K562 (cell line): Measurements from ENCODE around the gene TNFAIP6. TPM values are rescaled to one million over a fixed set of nuclear protein-coding genes. Genes with fewer than 3 reads are reported as not detected.

Experiments
- BCLAF1 ChIP-seq, 2 experiments: fragments of 450-650 bp in 1 of 2; IDR thresholded peaks; 2 replicates each; pipeline ENCODE4 v1.6.1; 2011 to 2017; ENCODE audit warnings: low read depth in 2 of 2, antibody characterized with exemption in 1 of 2, borderline replicate concordance in 1 of 2, low read length in 1 of 2, mild to moderate bottlenecking in 1 of 2, mixed read lengths in 1 of 2; ENCODE audit not compliant: control insufficient read depth in 1 of 2
- CCNT2 ChIP-seq: IDR thresholded peaks from 2 replicates; pipeline ENCODE4 v1.6.1; 2011; ENCODE audit warnings: borderline replicate concordance, low read depth, mild to moderate bottlenecking, moderate library complexity, mixed read lengths, low read length; ENCODE audit not compliant: insufficient read length; ENCODE audit errors: extremely low read depth
- CREB3L1 ChIP-seq: fragments of 450-650 bp; IDR thresholded peaks from 2 replicates; pipeline ENCODE4 v1.6.1; 2014; ENCODE audit warnings: low read depth, mild to moderate bottlenecking, moderate library complexity, borderline replicate concordance
- HINFP ChIP-seq: fragments of 450-650 bp; conservative IDR thresholded peaks from 2 replicates; pipeline ENCODE4 v1.6.1; 2016; ENCODE audit warnings: missing genetic modification characterization, low read depth, mild to moderate bottlenecking, control low read depth, missing compliant biosample characterization
- HSF4 ChIP-seq: fragments of 250-450 bp; sonication (Bioruptor Pico); IDR thresholded peaks from 2 replicates; pipeline ENCODE4 v2.1.2; 2022; ENCODE audit warnings: mild to moderate bottlenecking, moderate library complexity, borderline replicate concordance
- MTA3 ChIP-seq: fragments of 450-650 bp; formaldehyde crosslinking; IDR thresholded peaks from 2 replicates; pipeline ENCODE4 v1.6.1; 2017; ENCODE audit warnings: mild to moderate bottlenecking, borderline replicate concordance
- TARDBP ChIP-seq: fragments of 450-650 bp; IDR thresholded peaks from 2 replicates; pipeline ENCODE4 v1.6.1; 2016
- TSHZ1 ChIP-seq: fragments of 250-450 bp; sonication (Bioruptor Pico); IDR thresholded peaks from 2 replicates; pipeline ENCODE4 v1.4.0; 2020; ENCODE audit warnings: mild to moderate bottlenecking, moderate library complexity
- USF1 ChIP-seq: sonication (generic); formaldehyde crosslinking; IDR thresholded peaks from 2 replicates; pipeline ENCODE4 v1.9.0; 2022; ENCODE audit warnings: mild to moderate bottlenecking, missing genetic modification reagents
- ZBED1 ChIP-seq: IDR thresholded peaks from 2 replicates; pipeline ENCODE4 v1.6.1; 2014
- ZBTB9 ChIP-seq: fragments of 450-650 bp; formaldehyde crosslinking; IDR thresholded peaks from 2 replicates; pipeline ENCODE4 v1.4.0; 2020; ENCODE audit warnings: mild to moderate bottlenecking, moderate library complexity
- ZFP1 ChIP-seq: fragments of 450-650 bp; formaldehyde crosslinking; IDR thresholded peaks from 2 replicates; pipeline ENCODE4 v1.4.0; 2020; ENCODE audit warnings: mild to moderate bottlenecking, mixed read lengths
- ZNF41 ChIP-seq: fragments of 250-450 bp; sonication (Bioruptor Pico); conservative IDR thresholded peaks from 2 replicates; pipeline ENCODE4 v1.4.0; 2020; ENCODE audit warnings: mild to moderate bottlenecking
- polyA plus RNA-seq, 8 experiments: library from polyadenylated mRNA; depleted of rRNA in 4 of 8; stranded (reverse) in 5 of 8; unstranded in 3 of 8; fragments of >200 nt; fragmentation: Nextera tagmentation in 2 of 8; fragmentation: Illumina TruSeq in 1 of 8; extraction: Ambion mirVana in 2 of 8; extraction: Trizol in 1 of 8; gene quantifications; 2 replicates each; pipeline versions ENCODE4 v1.2.1 to v1.2.3, GENCODE V29; 2011 to 2014; ENCODE audit warnings: inconsistent platforms in 1 of 8, missing spikeins in 1 of 8
- total RNA-seq, 7 experiments: library from RNA; depleted of rRNA in 6 of 7; stranded (reverse); fragments of >200 nt in 6 of 7; fragmentation: Illumina TruSeq in 2 of 7; extraction: Trizol in 2 of 7; gene quantifications; 2 replicates each; pipeline versions ENCODE4 v1.2.1 to v1.2.3, GENCODE V29; 2011 to 2021; ENCODE audit warnings: low replicate concordance in 1 of 7

The TNFAIP6 gene
- total and polyA plus RNA-seq, 9 of the 15 experiments (the other 6 are each of a cell fraction or from before 2014, with no cell fraction given): 0.07 to 0.28 (median 0.08) TPM; not detected in 6

GRCh38 chr2:151409601-151410484, 52.5 kb downstream of the TNFAIP6 start, which contains the start of gene RIF1 (continued):
- TF ChIP-seq BCLAF1 (IDR thresholded peaks at IDR 0.05; ENCODE audit: borderline replicate concordance in 1 of 2, control insufficient read depth in 1 of 2, low read depth in 2 of 2, low read length in 1 of 2): 0 out of 4 replicates have a peak, but pooled peaks of 1 of the 2 experiments have one; percentile 46
- no peak for TF ChIP-seq HSF4
- TF ChIP-seq CCNT2: peak; percentile 32
- peak; percentile 55; the same call in 1 of the 2 replicates for TF ChIP-seq CREB3L1
- TF ChIP-seq MTA3: peak; percentile 75
- TF ChIP-seq HINFP (tag): no peak
- no peak for TF ChIP-seq ZBED1
- peak; percentile 92 for TF ChIP-seq ZBTB9 (CRISPR knock-in tag)
- TF ChIP-seq ZFP1 (CRISPR knock-in tag): no peak
- peak; percentile 80 for TF ChIP-seq USF1 (CRISPR knock-in tag)
- TF ChIP-seq TARDBP: peak; percentile 68
- no peak for TF ChIP-seq TSHZ1
- no peak for TF ChIP-seq ZNF41 (CRISPR knock-in tag)
